Bronchial epithelial cell (primary cell): Measurements from ENCODE around the gene DENND5A. TPM values are rescaled to one million over a fixed set of nuclear protein-coding genes. Genes with fewer than 3 reads are reported as not detected.

Experiments used
- DNase-seq: peaks from one replicate; pipeline ENCODE4 v3.0.0-alpha.2; 2010; ENCODE audit warnings: low read depth
- FAIRE-seq: peaks from 2 replicates; lab custom pipeline; 2011; peaks lifted over from hg19 to GRCh38; lab: Jason Lieb, UNC
- H3K27me3 ChIP-seq: 2 replicates; pipeline ENCODE4 v1.5.1; 2011; ENCODE audit warnings: low read length; ENCODE audit not compliant: control insufficient read depth, insufficient read depth
- H3K36me3 ChIP-seq: 2 replicates; pipeline ENCODE4 v1.5.1; 2011; ENCODE audit warnings: low read length; ENCODE audit not compliant: control insufficient read depth, insufficient read depth
- H3K4me3 ChIP-seq: 2 replicates; pipeline ENCODE4 v1.5.1; 2011; ENCODE audit warnings: mild to moderate bottlenecking, low read depth, low read length, control low read depth
- total RNA-seq: library from RNA; depleted of rRNA; stranded (reverse); fragments of >200 nt; gene quantifications from 2 replicates; pipeline ENCODE4 v1.2.1, GENCODE V29; 2014
- TF ChIP-seq, protein P1 (sequence below): IDR thresholded peaks from 2 replicates; pipeline ENCODE4 v1.5.1; 2011; ENCODE audit warnings: mild to moderate bottlenecking, moderate library complexity, low read length, control low read depth, inconsistent platforms; ENCODE audit not compliant: insufficient read depth, severe bottlenecking

DENND5A gene
- total RNA-seq, 1 donor from 2014 or later: 22.6 TPM

DNA sequence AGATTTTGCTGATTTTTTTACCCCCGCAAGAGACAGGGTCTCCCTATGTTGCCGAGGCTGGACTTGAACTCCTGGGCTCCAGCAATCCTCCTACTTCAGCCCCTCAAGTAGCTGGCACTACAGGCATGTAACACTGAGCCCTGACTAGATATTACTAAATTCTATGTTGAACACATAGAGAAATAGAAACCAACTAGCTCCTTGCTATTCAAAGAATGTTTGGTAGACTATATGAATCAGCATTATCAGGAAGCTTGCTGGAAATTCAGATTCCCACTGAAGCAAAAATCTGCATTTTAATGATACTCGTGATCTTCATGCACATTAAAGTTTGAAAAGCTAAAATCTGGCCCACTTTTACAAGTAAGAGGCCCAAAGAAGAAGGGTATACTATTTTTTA is 37.3 kb upstream of the DENND5A start:
- TF ChIP-seq, protein P1, sequence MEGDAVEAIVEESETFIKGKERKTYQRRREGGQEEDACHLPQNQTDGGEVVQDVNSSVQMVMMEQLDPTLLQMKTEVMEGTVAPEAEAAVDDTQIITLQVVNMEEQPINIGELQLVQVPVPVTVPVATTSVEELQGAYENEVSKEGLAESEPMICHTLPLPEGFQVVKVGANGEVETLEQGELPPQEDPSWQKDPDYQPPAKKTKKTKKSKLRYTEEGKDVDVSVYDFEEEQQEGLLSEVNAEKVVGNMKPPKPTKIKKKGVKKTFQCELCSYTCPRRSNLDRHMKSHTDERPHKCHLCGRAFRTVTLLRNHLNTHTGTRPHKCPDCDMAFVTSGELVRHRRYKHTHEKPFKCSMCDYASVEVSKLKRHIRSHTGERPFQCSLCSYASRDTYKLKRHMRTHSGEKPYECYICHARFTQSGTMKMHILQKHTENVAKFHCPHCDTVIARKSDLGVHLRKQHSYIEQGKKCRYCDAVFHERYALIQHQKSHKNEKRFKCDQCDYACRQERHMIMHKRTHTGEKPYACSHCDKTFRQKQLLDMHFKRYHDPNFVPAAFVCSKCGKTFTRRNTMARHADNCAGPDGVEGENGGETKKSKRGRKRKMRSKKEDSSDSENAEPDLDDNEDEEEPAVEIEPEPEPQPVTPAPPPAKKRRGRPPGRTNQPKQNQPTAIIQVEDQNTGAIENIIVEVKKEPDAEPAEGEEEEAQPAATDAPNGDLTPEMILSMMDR: no peak
- Histone ChIP-seq H3K36me3 (peaks cover 4% of the 10 kb centered on the region), H3K4me3 (no peak overlapping the region), H3K27me3 (no peaks in the 10 kb centered on the region)
- DNase-seq (no peak), FAIRE-seq (no peak)

DNA sequence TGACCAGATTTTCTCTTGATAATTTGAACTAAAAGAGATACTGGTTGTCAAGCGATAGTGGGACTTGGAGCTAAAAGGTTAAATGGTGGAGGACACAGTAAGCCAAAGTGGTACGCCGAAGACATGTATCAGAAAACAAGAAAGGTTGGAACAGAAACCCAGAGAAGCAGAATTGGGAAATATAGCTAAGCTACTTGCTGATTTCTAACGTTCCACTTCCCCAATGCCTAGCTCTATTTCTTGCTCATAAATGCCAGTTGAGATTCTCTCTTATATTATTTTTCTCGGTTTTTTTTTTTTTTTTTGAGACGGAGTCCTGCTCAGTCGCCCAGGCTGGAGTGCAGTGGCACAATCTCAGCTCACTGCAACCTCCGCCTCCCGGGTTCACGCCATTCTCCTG is 36.6 kb upstream of the DENND5A start:
- H3K4me3 ChIP-seq: no peak overlapping the region
- H3K27me3 ChIP-seq: no peaks in the 10 kb centered on the region
- no peak for DNase-seq
- FAIRE-seq: no peak
- H3K36me3 ChIP-seq: peaks cover 6% of the 10 kb centered on the region
- TF ChIP-seq, protein P1: no peak

DNA sequence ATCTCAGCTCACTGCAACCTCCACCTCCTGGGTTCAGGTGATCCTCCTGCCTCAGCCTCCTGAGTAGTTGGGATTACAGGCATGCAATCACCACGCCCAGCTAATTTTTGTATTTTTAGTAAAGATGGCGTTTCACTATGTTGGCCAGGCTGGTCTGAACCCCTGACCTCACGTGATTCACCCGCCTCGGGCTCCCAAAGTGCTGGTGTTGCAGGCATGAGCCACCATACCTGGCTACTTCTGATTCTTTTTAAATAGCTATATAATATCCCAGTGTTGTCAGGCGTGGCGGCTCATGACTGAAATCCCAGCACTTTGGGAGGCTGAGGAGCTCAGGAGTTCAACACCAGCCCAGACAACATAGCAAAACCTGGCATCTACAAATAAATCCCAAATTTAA is 28.5 kb upstream of the DENND5A start:
- Histone ChIP-seq H3K36me3 (peaks cover 8% of the 10 kb centered on the region), H3K4me3 (no peak overlapping the region), H3K27me3 (no peaks in the 10 kb centered on the region)
- FAIRE-seq (no peak), DNase-seq (no peak)
- TF ChIP-seq, protein P1: no peak

DNA sequence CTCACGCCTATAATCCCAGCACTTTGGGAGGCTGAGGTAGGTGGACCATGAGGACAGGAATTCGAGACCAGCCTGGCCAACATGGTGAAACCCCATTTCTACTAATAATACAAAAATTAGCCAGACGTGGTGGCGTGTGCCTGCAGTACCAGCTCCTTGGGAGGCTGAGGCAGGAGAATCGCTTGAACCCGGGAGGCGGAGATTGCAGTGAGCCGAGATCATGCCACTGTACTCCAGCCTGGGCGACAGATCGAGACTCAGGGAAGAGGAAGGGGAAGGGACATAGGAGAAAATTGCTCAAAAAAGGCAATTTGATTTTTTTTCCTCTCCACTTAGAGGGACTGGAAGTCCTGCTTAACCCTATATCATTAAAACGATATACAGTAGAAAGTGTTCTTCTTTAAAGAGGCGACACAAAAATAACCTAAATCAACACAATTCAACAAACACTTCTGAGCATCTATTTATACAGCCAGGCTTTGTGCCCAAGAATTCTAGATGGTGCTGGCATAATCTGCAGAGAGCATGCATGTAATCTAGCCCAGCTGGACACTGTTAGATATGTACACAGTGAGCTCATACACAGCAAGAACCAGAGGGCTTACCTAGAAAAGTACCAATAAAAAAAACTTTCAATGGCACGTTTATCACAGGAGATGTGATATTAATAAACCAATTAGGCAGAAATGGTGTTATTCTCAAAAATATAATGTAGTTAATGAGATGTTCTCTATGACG is 20.9 kb upstream of the DENND5A start:
- H3K27me3 ChIP-seq: no peaks in the 10 kb centered on the region
- no peak overlapping the region for H3K4me3 ChIP-seq
- FAIRE-seq: no peak
- no peaks in the 10 kb centered on the region for H3K36me3 ChIP-seq
- TF ChIP-seq, protein P1: no peak
- DNase-seq: no peak

DNA sequence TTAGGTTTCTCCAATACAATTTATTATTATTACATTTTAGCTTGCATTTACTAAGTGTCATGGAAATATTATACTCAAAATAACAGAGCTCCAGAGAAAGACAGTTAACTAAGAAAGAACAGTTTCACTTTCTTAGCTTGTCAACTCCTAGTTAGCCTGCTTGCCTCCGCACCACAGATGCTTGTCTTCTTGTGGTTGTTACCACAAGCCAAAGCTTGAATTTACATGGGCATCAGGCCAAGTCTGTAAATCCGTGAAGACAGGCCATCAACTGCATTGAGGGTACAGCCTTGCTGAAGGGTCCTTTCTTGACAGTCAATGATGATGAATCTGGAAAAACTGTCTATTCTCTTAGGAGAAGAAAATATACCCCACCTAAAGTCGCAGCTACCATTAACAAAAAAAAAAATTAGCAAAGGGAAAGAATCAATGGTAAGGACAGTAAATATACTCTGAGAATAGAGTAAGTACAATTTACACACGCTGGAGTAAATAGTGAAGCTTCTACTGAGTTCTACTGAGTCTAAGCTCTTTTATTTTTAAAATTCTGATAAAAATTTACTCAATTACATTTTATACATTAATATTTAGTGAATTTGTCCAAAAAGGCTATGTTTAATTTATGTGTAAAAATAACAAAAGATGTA is 15.6 kb upstream of the DENND5A start:
- no peaks in the 10 kb centered on the region for H3K36me3 ChIP-seq
- peak; percentile 41 for DNase-seq
- H3K4me3 ChIP-seq: no peak overlapping the region
- H3K27me3 ChIP-seq: no peaks in the 10 kb centered on the region
- FAIRE-seq: no peak
- TF ChIP-seq, protein P1: no peak
